ENCODE measurements around the gene ZHX3.

Gene ZHX3

GRCh38 chr20:41245086-41245707 is 72.3 kb downstream of the ZHX3 start:
- no peak for TF ChIP-seq CTCF (IDR thresholded peaks at IDR 0.05)

GRCh38 chr20:41242807-41243206 is 74.7 kb downstream of the ZHX3 start:
- no peak for TF ChIP-seq CTCF (IDR thresholded peaks at IDR 0.05)

- TF ChIP-seq CTCF (IDR thresholded peaks at IDR 0.05): no peak
Measured at GRCh38 chr20:41242352-41242751, 75.2 kb downstream of the ZHX3 start.

- no peak for TF ChIP-seq CTCF (IDR thresholded peaks at IDR 0.05)
Measured at GRCh38 chr20:41234546-41234945, 83.0 kb downstream of the ZHX3 start.

- no peak for TF ChIP-seq CTCF (IDR thresholded peaks at IDR 0.05)
Measured at GRCh38 chr20:41234041-41234440, 83.5 kb downstream of the ZHX3 start.

GRCh38 chr20:41232973-41233926 is 84.3 kb downstream of the ZHX3 start:
- no peak for TF ChIP-seq CTCF (IDR thresholded peaks at IDR 0.05)

GRCh38 chr20:41231136-41231535 is 86.4 kb downstream of the ZHX3 start:
- no peak for TF ChIP-seq CTCF (IDR thresholded peaks at IDR 0.05)
